Brain microvascular endothelial cell (primary cell): Measurements from ENCODE around the gene YWHAH.

Experiments
- DNase-seq: peaks from one replicate; pipeline ENCODE4 v3.0.0-alpha.2; 2020
- H3K27ac ChIP-seq: fragments of 250-450 bp; sonication (Bioruptor Pico); 2 replicates; pipeline ENCODE4 v1.5.1; 2020; ENCODE audit warnings: mild to moderate bottlenecking, moderate library complexity
- H3K27me3 ChIP-seq: fragments of 250-450 bp; sonication (Bioruptor Pico); replicated peaks from 2 replicates; pipeline ENCODE4 v1.5.1; 2020; ENCODE audit warnings: mild to moderate bottlenecking
- H3K36me3 ChIP-seq: fragments of 250-450 bp; sonication (Bioruptor Pico); replicated peaks from 2 replicates; pipeline ENCODE4 v1.5.1; 2020; ENCODE audit warnings: mild to moderate bottlenecking
- H3K4me3 ChIP-seq: 2 replicates; pipeline ENCODE4 v1.5.1; 2011; ENCODE audit warnings: low read depth, mild to moderate bottlenecking, control low read depth, low read length, moderate library complexity
- in situ Hi-C: cut with HindIII; loops from 2 replicates; pipeline ENCODE4 v1.10.0; 2017; ENCODE audit warnings: low sequenced_read_pairs, low pct_ligation_motif_present
- TF ChIP-seq, protein P1 (sequence below): IDR thresholded peaks from 2 replicates; pipeline ENCODE4 v1.5.1; 2011; ENCODE audit warnings: low read depth, mild to moderate bottlenecking, moderate library complexity, low read length, control low read depth, inconsistent platforms; ENCODE audit errors: missing control alignments

YWHAH gene

DNA sequence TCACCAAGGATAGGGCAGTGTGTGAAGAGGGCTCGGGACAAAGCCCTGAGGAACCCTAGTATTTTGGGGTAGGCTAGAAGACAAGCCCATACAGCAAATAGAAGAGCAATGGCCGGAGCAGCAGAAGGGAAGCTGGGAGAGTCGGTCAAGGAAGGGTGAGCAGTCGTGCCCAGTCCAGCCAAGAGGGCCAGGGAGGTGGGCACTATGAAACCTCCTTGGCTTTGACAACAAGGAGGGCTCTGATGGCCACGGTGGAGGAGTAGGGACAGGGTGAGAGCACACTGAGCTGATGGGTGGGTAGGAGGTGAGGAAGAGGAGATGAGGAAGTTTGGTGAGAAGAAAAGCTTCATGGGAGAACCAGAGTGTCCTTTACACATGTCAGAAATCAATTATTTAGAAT is 2.2 kb upstream of the YWHAH start:
- in situ Hi-C loops: no loop called here
- DNase-seq: no peak

DNA sequence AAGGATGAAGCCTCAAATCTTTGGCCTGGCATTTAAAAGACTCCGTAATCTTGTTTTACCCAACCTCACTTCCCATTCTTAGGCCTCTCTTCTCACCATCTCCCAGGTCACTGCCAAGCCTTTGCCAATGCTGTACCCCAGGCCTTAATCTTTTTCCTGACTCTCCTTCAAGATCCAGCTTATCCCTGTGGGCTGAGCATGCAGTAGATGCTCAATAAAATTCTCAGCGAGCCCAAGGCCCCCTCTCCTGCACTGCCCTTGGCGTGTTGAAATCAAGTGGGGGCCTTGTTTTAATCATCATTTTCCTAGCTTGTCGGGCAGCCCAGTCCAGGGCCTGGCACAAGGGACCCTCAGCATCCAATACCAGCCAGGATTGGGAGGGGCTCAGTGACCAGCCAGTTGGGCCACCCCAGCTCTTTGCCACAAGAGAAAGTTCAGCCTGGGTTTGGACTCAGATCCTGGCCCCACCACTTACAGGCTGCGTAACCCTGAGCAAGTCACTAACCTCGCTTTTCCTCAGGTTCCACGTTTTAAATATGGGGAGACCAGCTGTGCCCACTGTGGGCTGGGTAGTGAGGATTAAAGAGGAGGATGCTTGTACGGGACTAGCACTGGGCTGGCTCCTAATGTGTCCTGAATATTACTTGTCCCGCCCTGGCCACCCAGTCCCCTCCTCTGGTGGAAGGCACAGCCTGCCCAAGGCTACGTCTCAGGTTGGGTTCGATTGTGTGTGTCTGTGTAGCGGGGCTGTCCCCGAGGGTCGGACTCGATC is 943 bp upstream of the YWHAH start:
- DNase-seq: no peak
- peaks cover 9% of the 10 kb centered on the region for H3K36me3 ChIP-seq

More for the DNA sequence above, 2.2 kb upstream of the YWHAH start:
- Histone ChIP-seq H3K27me3 (no peaks in the 10 kb centered on the region), H3K4me3 (no peak overlapping the region), H3K36me3 (peaks cover 2% of the 10 kb centered on the region), H3K27ac (no peak overlapping the region)
- TF ChIP-seq, protein P1, sequence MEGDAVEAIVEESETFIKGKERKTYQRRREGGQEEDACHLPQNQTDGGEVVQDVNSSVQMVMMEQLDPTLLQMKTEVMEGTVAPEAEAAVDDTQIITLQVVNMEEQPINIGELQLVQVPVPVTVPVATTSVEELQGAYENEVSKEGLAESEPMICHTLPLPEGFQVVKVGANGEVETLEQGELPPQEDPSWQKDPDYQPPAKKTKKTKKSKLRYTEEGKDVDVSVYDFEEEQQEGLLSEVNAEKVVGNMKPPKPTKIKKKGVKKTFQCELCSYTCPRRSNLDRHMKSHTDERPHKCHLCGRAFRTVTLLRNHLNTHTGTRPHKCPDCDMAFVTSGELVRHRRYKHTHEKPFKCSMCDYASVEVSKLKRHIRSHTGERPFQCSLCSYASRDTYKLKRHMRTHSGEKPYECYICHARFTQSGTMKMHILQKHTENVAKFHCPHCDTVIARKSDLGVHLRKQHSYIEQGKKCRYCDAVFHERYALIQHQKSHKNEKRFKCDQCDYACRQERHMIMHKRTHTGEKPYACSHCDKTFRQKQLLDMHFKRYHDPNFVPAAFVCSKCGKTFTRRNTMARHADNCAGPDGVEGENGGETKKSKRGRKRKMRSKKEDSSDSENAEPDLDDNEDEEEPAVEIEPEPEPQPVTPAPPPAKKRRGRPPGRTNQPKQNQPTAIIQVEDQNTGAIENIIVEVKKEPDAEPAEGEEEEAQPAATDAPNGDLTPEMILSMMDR: no peak

DNA sequence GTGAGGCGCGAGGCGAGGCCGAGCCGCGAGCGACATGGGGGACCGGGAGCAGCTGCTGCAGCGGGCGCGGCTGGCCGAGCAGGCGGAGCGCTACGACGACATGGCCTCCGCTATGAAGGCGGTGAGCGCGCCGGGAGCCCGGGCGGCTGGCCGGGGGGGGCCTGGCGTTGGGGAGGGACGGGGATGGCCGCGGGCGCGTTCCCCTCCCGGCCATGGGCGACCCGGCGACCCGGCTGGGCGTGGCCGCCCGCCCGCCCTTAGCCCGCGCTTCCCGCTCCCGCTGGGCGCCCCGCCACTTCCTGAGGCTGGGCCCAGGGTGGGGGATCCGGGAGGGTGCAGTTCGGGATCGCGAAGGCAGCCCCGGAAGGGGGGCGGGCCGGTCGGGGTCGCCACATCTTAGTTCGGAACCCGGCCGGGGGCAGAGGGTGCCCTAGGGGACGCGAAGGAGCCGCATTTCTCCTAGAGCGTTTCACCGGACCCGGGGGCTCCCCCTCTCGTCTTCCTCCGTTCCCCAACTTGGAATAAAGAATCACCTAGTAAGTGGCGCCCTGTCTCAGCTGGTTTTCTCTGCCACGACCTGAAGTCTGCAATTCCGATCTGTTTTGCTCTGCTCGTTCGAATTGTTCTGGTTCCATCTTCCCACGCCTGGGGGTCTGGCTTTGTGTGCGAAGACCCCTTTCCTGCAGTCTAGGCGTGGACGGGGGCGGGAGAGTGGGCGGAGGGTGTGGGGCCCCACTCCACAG is 536 bp downstream of the YWHAH start:
- no peaks in the 10 kb centered on the region for H3K27me3 ChIP-seq
- H3K4me3 ChIP-seq: peak overlapping the region; percentile 73
- DNase-seq: no peak
- TF ChIP-seq, protein P1: peak; percentile 18
- peak overlapping the region; percentile 76 for H3K27ac ChIP-seq
- peaks cover 15% of the 10 kb centered on the region for H3K36me3 ChIP-seq
- in situ Hi-C loops: no loop called here

More for the DNA sequence above, 943 bp upstream of the YWHAH start:
- TF ChIP-seq, protein P1: no peak
- in situ Hi-C loops: no loop called here
- peak overlapping the region; percentile 65 for H3K4me3 ChIP-seq
- no peaks in the 10 kb centered on the region for H3K27me3 ChIP-seq
- H3K27ac ChIP-seq: peak overlapping the region; percentile 76

DNA sequence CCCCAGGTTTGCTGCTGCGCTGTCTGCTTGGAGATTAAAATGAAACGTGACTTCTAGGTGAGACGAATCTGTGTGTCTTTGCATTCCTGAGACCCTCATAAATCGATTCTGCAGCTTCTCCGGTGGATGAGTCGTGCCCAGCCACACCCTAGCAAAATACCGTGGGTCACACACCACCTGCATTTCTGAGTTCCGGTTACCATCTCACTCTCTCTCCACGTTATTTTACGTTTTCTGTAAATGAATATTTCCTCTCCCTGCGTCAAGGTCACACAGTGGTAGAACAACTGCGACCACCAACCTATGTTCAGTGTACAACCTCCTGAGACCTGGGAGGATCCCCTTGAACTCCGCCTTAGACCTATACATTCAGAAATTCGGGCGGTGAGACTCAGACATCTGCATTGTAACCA is 1.1 kb downstream of the YWHAH start:
- DNase-seq: no peak
- Histone ChIP-seq H3K27me3 (no peaks in the 10 kb centered on the region), H3K4me3 (peak overlapping the region; percentile 73), H3K27ac (peak overlapping the region; percentile 76), H3K36me3 (peaks cover 18% of the 10 kb centered on the region)
- in situ Hi-C loops: no loop called here
- TF ChIP-seq, protein P1: no peak

DNA sequence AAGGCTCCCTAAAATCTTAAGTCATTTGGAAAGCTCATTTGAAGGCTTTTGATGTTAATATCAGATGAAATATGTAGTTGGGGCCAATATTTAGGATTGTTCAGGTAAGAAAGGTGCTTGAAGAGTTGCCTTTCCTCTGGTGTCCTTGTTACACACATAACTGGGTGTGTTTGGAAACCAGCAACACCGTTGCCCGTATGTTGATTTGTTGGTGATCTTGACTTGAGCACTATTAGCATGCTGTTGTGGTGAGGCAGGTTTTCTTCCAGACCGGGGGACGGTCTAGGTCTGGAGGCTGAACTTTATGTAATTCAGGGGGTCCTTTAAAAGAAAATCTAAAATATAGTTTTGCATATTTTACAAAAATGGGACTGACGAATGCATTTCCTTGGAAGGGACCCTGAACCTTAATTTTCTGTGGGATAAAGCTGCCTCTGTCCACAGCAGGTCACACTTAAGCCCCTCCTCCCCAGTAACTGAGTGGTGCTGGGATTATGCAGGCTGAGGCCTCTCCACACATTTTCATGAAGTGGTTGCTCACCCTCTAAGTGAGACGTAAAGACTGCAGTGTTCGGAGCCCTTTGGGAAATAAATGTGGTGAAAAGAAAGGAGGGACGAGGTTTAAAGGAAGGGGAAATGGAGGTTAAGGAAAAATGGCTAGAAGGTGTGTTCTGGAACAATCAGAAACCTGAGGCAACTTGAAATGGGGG is 1.8 kb downstream of the YWHAH start:
- Histone ChIP-seq H3K4me3 (peak overlapping the region; percentile 73), H3K27me3 (no peaks in the 10 kb centered on the region), H3K36me3 (peaks cover 23% of the 10 kb centered on the region), H3K27ac (peak overlapping the region; percentile 76)
- in situ Hi-C loops: no loop called here
- DNase-seq: no peak
- TF ChIP-seq, protein P1: no peak
